IPS-NIHi7 (cell line): ENCODE results near the gene SGSM1.
A peak's percentile ranks its signal among the peaks of the same experiment; 100 is the strongest.

Experiments used
- DNase-seq: peaks from one replicate; pipeline ENCODE4 v3.0.0; 2012; ENCODE audit warnings: mixed read lengths; ENCODE audit errors: extremely low spot score

SGSM1 gene

GRCh38 chr22:24805790-24806662, at the start of gene SGSM1:
Gene SGSM1, plus strand, starts transcription at chr22:24806211. Its CDS starts 115 bp downstream, at chr22:24806326.
- peak; percentile 98 for DNase-seq

- peak; percentile 48 for DNase-seq
Measured at GRCh38 chr22:24758164-24758799, 47.7 kb upstream of the SGSM1 start.

- DNase-seq: no peak
Measured at GRCh38 chr22:24759765-24760164, 46.2 kb upstream of the SGSM1 start.

- no peak for DNase-seq
Measured at GRCh38 chr22:24760708-24761306, 45.2 kb upstream of the SGSM1 start.

- DNase-seq: no peak
Measured at GRCh38 chr22:24761888-24762675, 43.9 kb upstream of the SGSM1 start.

- DNase-seq: no peak
Measured at GRCh38 chr22:24763872-24764485, 42.0 kb upstream of the SGSM1 start.

- DNase-seq: no peak
Measured at GRCh38 chr22:24765166-24765565, 40.8 kb upstream of the SGSM1 start.

- DNase-seq: peak; percentile 66
Measured at GRCh38 chr22:24768537-24769374, 37.3 kb upstream of the SGSM1 start.

GRCh38 chr22:24772493-24773220, 33.4 kb upstream of the SGSM1 start:
- DNase-seq: peak; percentile 82

- no peak for DNase-seq
Measured at GRCh38 chr22:24775769-24776492, 30.1 kb upstream of the SGSM1 start.

- no peak for DNase-seq
Measured at GRCh38 chr22:24776525-24776924, 29.5 kb upstream of the SGSM1 start.

GRCh38 chr22:24789516-24789915, 16.5 kb upstream of the SGSM1 start:
- no peak for DNase-seq

- no peak for DNase-seq
Measured at GRCh38 chr22:24791362-24791761, 14.6 kb upstream of the SGSM1 start.

GRCh38 chr22:24796056-24796455, 10.0 kb upstream of the SGSM1 start:
- no peak for DNase-seq

GRCh38 chr22:24796860-24797259, 9.2 kb upstream of the SGSM1 start:
- DNase-seq: no peak

- DNase-seq: no peak
Measured at GRCh38 chr22:24801901-24802465, 4.0 kb upstream of the SGSM1 start.

- peak; percentile 93 for DNase-seq
Measured at GRCh38 chr22:24803064-24803542, 2.9 kb upstream of the SGSM1 start.

GRCh38 chr22:24806663-24807001, 621 bp downstream of the SGSM1 start:
- peak; percentile 30 for DNase-seq
